HCT116 (cell line): ENCODE data around the gene UVRAG. TPM values are rescaled to one million over a fixed set of nuclear protein-coding genes. Genes with fewer than 3 reads are reported as not detected.

Experiments
- ATAC-seq: fragments of 200-7000 bp; cut with Tn5 transposase; 2 replicates; pipeline ENCODE4 v1.9.1; 2020; ENCODE audit warnings: mild to moderate bottlenecking, moderate library complexity
- BruUV-seq: library from RNA; stranded (reverse); fragments of 400-500 nt; replicated peaks from 2 replicates; lab custom pipeline; 2021; lab: Mats Ljungman, UMichigan
- CTCF ChIA-PET: fragments of 300-600 bp; sonication (Branson Sonifier 250); formaldehyde crosslinking; loops from one replicate; lab custom pipeline; 2021; ENCODE audit warnings: antibody characterized with exemption; lab: Charles Lee
- POLR2A ChIA-PET: fragments of 300-600, 350-600 bp; sonication (Branson Sonifier 250); formaldehyde crosslinking; loops from one replicate; lab custom pipeline; 2021; ENCODE audit warnings: antibody characterized with exemption; lab: Charles Lee
- RAD21 ChIA-PET, 2 experiments: fragments of 300-600 bp; sonication (Branson Sonifier 250); formaldehyde crosslinking; loops; one replicate each; lab custom pipeline; 2023; ENCODE audit warnings: low total read pairs in 2 of 2; ENCODE audit not compliant: uncharacterized antibody in 2 of 2, unreplicated experiment in 2 of 2, low non-redundant PET in 1 of 2; lab: Charles Lee
- DNase-seq: peaks from one replicate; pipeline ENCODE4 v3.0.0-alpha.2; 2010; ENCODE audit warnings: low read depth, low spot score
- H2AFZ ChIP-seq: fragments of 200-600 bp; shearing (Covaris generic), sonication (generic); 2 replicates; pipeline ENCODE4 v1.6.1; 2017; ENCODE audit warnings: low read depth, mixed run types, mixed read lengths, antibody characterized with exemption, low read length; ENCODE audit not compliant: poor library complexity, severe bottlenecking
- H3K27ac ChIP-seq: 2 replicates; pipeline ENCODE4 v1.5.1; 2012; ENCODE audit warnings: low read depth, low read length
- H3K27me3 ChIP-seq: fragments of 200-600 bp; sonication (generic); 2 replicates; pipeline ENCODE4 v1.6.1; 2016; ENCODE audit warnings: mixed run types, low read length, mixed read lengths; ENCODE audit not compliant: insufficient read depth
- H3K36me3 ChIP-seq, 2 experiments: fragments of 200-500 bp in 1 of 2; fragments of 200-600 bp in 1 of 2; sonication (Bioruptor generic) in 1 of 2; sonication (generic) in 1 of 2; 2 replicates each; pipeline versions ENCODE4 v1.5.1 to v1.6.1; 2014 to 2016; ENCODE audit warnings: low read length in 2 of 2, inconsistent platforms in 1 of 2, mixed read lengths in 1 of 2, mixed run types in 1 of 2; ENCODE audit not compliant: insufficient read depth in 2 of 2, control insufficient read depth in 1 of 2
- H3K4me1 ChIP-seq, 2 experiments: fragments of 200-600 bp in 1 of 2; sonication (generic) in 1 of 2; 2 replicates each; pipeline versions ENCODE4 v1.5.1 to v1.6.1; 2012 to 2017; ENCODE audit warnings: low read length in 2 of 2, inconsistent platforms in 1 of 2, mild to moderate bottlenecking in 1 of 2, mixed read lengths in 1 of 2, mixed run types in 1 of 2, moderate library complexity in 1 of 2; ENCODE audit not compliant: insufficient read depth in 2 of 2, control insufficient read depth in 1 of 2
- H3K4me2 ChIP-seq: fragments of 200-600 bp; sonication (generic); 2 replicates; pipeline ENCODE4 v1.6.1; 2017; ENCODE audit warnings: mixed run types, low read length, mixed read lengths
- H3K4me3 ChIP-seq, 2 experiments: fragments of 200-600 bp in 1 of 2; sonication (generic) in 1 of 2; replicated peaks in 1 of 2; 2 replicates each; pipeline ENCODE4 v1.5.1; 2011 to 2016; ENCODE audit warnings: low read length in 2 of 2, control low read depth in 1 of 2, low read depth in 1 of 2, mild to moderate bottlenecking in 1 of 2, mixed read lengths in 1 of 2, mixed run types in 1 of 2
- H3K79me2 ChIP-seq: fragments of 200-600 bp; sonication (generic); 2 replicates; pipeline ENCODE4 v1.6.1; 2017; ENCODE audit warnings: mild to moderate bottlenecking, mixed run types, low read length, moderate library complexity, mixed read lengths; ENCODE audit not compliant: insufficient read depth
- H3K9ac ChIP-seq: fragments of 200-600 bp; sonication (generic); 2 replicates; pipeline ENCODE4 v1.6.1; 2016; ENCODE audit warnings: low read length, mixed read lengths
- H3K9me2 ChIP-seq: fragments of 200-600 bp; sonication (generic), shearing (Covaris generic); 2 replicates; pipeline ENCODE4 v1.6.1; 2017; ENCODE audit warnings: mixed run types, mild to moderate bottlenecking, moderate library complexity; ENCODE audit not compliant: insufficient read depth
- H3K9me3 ChIP-seq, 2 experiments: fragments of 200-500 bp in 1 of 2; fragments of 200-600 bp in 1 of 2; sonication (Bioruptor generic) in 1 of 2; sonication (generic) in 1 of 2; 2 replicates each; pipeline ENCODE4 v1.6.1; 2014 to 2017; ENCODE audit warnings: low read length in 2 of 2, mixed read lengths in 2 of 2, inconsistent platforms in 1 of 2, low read depth in 1 of 2, mild to moderate bottlenecking in 1 of 2, mixed run types in 1 of 2, moderate library complexity in 1 of 2; ENCODE audit not compliant: control insufficient read depth in 1 of 2, insufficient read depth in 1 of 2
- H4K20me1 ChIP-seq: fragments of 200-600 bp; sonication (generic), shearing (Covaris generic); 2 replicates; pipeline ENCODE4 v1.6.1; 2017; ENCODE audit warnings: mixed run types, mild to moderate bottlenecking, moderate library complexity; ENCODE audit not compliant: insufficient read depth
- ATF3 ChIP-seq: IDR thresholded peaks from 2 replicates; pipeline ENCODE4 v1.6.1; 2012
- EGR1 ChIP-seq: IDR thresholded peaks from 2 replicates; pipeline ENCODE4 v1.6.1; 2012; ENCODE audit warnings: low read depth
- EZH2 ChIP-seq: fragments of 200-600 bp; sonication (generic); IDR thresholded peaks from 2 replicates; pipeline ENCODE4 v1.6.1; 2017; ENCODE audit warnings: antibody characterized with exemption, mixed run types
- EZH2phosphoT487 ChIP-seq: fragments of 200-600 bp; IDR thresholded peaks from 2 replicates; pipeline ENCODE4 v1.6.1; 2018; ENCODE audit warnings: antibody characterized with exemption, borderline replicate concordance
- FOSL1 ChIP-seq: IDR thresholded peaks from 2 replicates; pipeline ENCODE4 v1.6.1; 2012; ENCODE audit warnings: low read depth
- MAX ChIP-seq: IDR thresholded peaks from 2 replicates; pipeline ENCODE4 v1.6.1; 2012
- SIN3A ChIP-seq: IDR thresholded peaks from 2 replicates; pipeline ENCODE4 v1.6.1; 2012; ENCODE audit warnings: low read depth
- SP1 ChIP-seq: IDR thresholded peaks from 2 replicates; pipeline ENCODE4 v1.6.1; 2012; ENCODE audit warnings: low read depth
- YY1 ChIP-seq: IDR thresholded peaks from 2 replicates; pipeline ENCODE4 v1.6.1; 2011; ENCODE audit warnings: low read length, low read depth, moderate library complexity, mild to moderate bottlenecking; ENCODE audit not compliant: insufficient replicate concordance; ENCODE audit errors: extremely low read depth
- intact Hi-C: fragments of 100-400 bp; cut with micrococcal nuclease; formaldehyde crosslinking; loops from 2 replicates; pipeline ENCODE4 v1.10.0; 2022
- total RNA-seq: library from RNA; stranded (reverse); gene quantifications from one replicate; pipeline ENCODE4 v1.2.1, GENCODE V29; 2021; ENCODE audit not compliant: unreplicated experiment
- TF ChIP-seq, protein P1 (sequence below): IDR thresholded peaks from 2 replicates; pipeline ENCODE4 v1.6.1; 2011; ENCODE audit warnings: mild to moderate bottlenecking, low read length, moderate library complexity; ENCODE audit not compliant: insufficient replicate concordance; ENCODE audit errors: extremely low read depth
- TF ChIP-seq, protein P2 (sequence below): IDR thresholded peaks from 2 replicates; pipeline ENCODE4 v1.6.1; 2012; ENCODE audit warnings: low read depth

The UVRAG gene
- total RNA-seq, 1 experiment from 2014 or later, result 12.3 TPM

- H3K4me2 ChIP-seq, result no peak overlapping the region
- no peaks in the 10 kb centered on the region for H3K4me1 ChIP-seq
- no peak overlapping the region for H2AFZ ChIP-seq
- intact Hi-C loops, result no loop called here
- H3K4me3 ChIP-seq, result no peak overlapping the region
- TF ChIP-seq YY1 (no peak), EZH2 (no peak), EZH2phosphoT487 (no peak), FOSL1 (no peak), MAX (no peak), SP1 (no peak), EGR1 (no peak)
- TF ChIP-seq, protein P1, sequence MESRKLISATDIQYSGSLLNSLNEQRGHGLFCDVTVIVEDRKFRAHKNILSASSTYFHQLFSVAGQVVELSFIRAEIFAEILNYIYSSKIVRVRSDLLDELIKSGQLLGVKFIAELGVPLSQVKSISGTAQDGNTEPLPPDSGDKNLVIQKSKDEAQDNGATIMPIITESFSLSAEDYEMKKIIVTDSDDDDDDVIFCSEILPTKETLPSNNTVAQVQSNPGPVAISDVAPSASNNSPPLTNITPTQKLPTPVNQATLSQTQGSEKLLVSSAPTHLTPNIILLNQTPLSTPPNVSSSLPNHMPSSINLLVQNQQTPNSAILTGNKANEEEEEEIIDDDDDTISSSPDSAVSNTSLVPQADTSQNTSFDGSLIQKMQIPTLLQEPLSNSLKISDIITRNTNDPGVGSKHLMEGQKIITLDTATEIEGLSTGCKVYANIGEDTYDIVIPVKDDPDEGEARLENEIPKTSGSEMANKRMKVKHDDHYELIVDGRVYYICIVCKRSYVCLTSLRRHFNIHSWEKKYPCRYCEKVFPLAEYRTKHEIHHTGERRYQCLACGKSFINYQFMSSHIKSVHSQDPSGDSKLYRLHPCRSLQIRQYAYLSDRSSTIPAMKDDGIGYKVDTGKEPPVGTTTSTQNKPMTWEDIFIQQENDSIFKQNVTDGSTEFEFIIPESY, result no peak
- DNase-seq (no peak), ATAC-seq (no peak)
- no peaks in the 10 kb centered on the region for H3K27me3 ChIP-seq
- ChIA-PET CTCF (no interaction called here), RAD21 (no interaction called here), POLR2A (no interaction called here)
- no peak overlapping the region for H3K9ac ChIP-seq
- no peaks in the 10 kb centered on the region for H4K20me1 ChIP-seq
- H3K27ac ChIP-seq, result no peak overlapping the region
- no peaks in the 10 kb centered on the region for H3K36me3 ChIP-seq
- H3K9me3 ChIP-seq, result no peaks in the 10 kb centered on the region
- no peaks in the 10 kb centered on the region for H3K9me2 ChIP-seq
- no peaks in the 10 kb centered on the region for H3K79me2 ChIP-seq
- no TSS peak for BruUV-seq
Measured at GRCh38 chr11:75913984-75914383, 99.0 kb downstream of the UVRAG start.

GRCh38 chr11:75916882-75917281, 101.9 kb downstream of the UVRAG start:
- Histone ChIP-seq H3K4me3 (no peak overlapping the region), H3K9ac (no peak overlapping the region), H3K27me3 (no peaks in the 10 kb centered on the region), H3K9me3 (no peaks in the 10 kb centered on the region), H3K27ac (no peak overlapping the region), H4K20me1 (no peaks in the 10 kb centered on the region), H3K79me2 (no peaks in the 10 kb centered on the region), H2AFZ (no peak overlapping the region), H3K4me1 (no peaks in the 10 kb centered on the region), H3K36me3 (no peaks in the 10 kb centered on the region), H3K4me2 (no peak overlapping the region), H3K9me2 (no peaks in the 10 kb centered on the region)
- ChIA-PET CTCF (interaction anchor here (0.9 kb wide), 1 partner anchor 20 kb away, joined by 3 read pairs; no protein-coding TSS in a partner anchor), RAD21 (no interaction called here), POLR2A (no interaction called here)
- intact Hi-C loops, result no loop called here
- no TSS peak for BruUV-seq
- ATAC-seq (no peak), DNase-seq (no peak)
- TF ChIP-seq, protein P1, result no peak
- TF ChIP-seq ATF3 (no peak), EZH2phosphoT487 (no peak), FOSL1 (no peak), YY1 (no peak), EZH2 (no peak), SIN3A (no peak), EGR1 (no peak), SP1 (no peak)
- TF ChIP-seq, protein P2, sequence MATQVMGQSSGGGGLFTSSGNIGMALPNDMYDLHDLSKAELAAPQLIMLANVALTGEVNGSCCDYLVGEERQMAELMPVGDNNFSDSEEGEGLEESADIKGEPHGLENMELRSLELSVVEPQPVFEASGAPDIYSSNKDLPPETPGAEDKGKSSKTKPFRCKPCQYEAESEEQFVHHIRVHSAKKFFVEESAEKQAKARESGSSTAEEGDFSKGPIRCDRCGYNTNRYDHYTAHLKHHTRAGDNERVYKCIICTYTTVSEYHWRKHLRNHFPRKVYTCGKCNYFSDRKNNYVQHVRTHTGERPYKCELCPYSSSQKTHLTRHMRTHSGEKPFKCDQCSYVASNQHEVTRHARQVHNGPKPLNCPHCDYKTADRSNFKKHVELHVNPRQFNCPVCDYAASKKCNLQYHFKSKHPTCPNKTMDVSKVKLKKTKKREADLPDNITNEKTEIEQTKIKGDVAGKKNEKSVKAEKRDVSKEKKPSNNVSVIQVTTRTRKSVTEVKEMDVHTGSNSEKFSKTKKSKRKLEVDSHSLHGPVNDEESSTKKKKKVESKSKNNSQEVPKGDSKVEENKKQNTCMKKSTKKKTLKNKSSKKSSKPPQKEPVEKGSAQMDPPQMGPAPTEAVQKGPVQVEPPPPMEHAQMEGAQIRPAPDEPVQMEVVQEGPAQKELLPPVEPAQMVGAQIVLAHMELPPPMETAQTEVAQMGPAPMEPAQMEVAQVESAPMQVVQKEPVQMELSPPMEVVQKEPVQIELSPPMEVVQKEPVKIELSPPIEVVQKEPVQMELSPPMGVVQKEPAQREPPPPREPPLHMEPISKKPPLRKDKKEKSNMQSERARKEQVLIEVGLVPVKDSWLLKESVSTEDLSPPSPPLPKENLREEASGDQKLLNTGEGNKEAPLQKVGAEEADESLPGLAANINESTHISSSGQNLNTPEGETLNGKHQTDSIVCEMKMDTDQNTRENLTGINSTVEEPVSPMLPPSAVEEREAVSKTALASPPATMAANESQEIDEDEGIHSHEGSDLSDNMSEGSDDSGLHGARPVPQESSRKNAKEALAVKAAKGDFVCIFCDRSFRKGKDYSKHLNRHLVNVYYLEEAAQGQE, result no peak
